Measurements from ENCODE around the gene PTPN4.

DNA sequence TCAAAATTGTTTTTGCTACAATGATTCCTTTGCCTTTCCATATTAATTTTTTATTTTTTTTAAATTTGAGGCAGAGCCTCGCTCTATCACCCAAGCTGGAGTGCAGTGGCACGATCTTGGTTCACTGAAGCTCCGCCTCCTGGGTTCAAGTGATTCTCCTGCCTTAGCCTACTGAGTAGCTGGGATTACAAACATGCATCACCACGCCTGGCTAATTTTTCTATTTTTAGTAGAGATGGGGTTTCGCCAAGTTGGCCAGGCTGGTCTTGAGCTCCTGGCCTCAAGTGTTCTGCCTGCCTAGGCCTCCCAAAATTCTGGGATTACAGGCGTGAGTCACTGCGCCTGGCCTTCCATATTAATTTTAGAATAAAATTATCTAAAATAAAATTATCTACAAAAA, 41.3 kb downstream of the PTPN4 start:
- TF ChIP-seq, protein P1, sequence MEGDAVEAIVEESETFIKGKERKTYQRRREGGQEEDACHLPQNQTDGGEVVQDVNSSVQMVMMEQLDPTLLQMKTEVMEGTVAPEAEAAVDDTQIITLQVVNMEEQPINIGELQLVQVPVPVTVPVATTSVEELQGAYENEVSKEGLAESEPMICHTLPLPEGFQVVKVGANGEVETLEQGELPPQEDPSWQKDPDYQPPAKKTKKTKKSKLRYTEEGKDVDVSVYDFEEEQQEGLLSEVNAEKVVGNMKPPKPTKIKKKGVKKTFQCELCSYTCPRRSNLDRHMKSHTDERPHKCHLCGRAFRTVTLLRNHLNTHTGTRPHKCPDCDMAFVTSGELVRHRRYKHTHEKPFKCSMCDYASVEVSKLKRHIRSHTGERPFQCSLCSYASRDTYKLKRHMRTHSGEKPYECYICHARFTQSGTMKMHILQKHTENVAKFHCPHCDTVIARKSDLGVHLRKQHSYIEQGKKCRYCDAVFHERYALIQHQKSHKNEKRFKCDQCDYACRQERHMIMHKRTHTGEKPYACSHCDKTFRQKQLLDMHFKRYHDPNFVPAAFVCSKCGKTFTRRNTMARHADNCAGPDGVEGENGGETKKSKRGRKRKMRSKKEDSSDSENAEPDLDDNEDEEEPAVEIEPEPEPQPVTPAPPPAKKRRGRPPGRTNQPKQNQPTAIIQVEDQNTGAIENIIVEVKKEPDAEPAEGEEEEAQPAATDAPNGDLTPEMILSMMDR (IDR thresholded peaks at IDR 0.05) = no peak
- no peak for TF ChIP-seq EP300 (IDR thresholded peaks at IDR 0.05)

Data from ovary (tissue), 3 donors.